Stimulated activated CD4-positive, alpha-beta T cell treated with anti-CD3 and anti-CD28 coated beads, TNF-alpha, amount 100 ng/mL, for 48 hours (primary cell): Measurements from ENCODE around the gene RPS6KA2.
"Not testable (repeated sequence)": the region's sequence is repeated elsewhere in the genome, so short reads cannot be mapped to it uniquely, and the experiment has no call there.

Experiments used
- DNase-seq, 3 donors: peaks; one replicate each; pipeline ENCODE4 v3.0.0-alpha.2; 2020; ENCODE audit warnings: low read depth in 3 of 3

The RPS6KA2 gene

GRCh38 chr6:166530211-166531095 is 96.6 kb downstream of the RPS6KA2 start:
- no peak for DNase-seq

DNA sequence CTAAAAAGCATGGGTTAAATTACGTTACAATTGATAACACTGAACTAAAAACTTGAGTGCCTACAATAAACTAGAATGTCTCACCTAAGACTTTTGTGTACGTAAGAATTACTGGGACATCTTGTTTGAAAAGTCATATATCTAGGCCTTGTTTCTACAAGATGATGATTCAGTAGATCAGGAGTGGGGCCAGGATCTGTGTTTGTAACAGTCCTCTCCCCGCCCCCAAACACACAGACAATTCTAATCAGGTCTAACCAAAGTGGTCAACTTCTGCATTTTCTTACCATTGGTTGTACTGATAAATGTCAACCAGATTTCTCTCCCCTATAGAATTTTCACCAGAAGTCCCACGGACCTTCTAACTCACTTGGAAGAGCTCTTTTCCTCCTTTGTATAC is 97.5 kb downstream of the RPS6KA2 start:
- no peak for DNase-seq

- not testable (repeated sequence) for DNase-seq
Observed at GRCh38 chr6:166529058-166529457, 98.0 kb downstream of the RPS6KA2 start.

GRCh38 chr6:166527849-166528248 is 99.2 kb downstream of the RPS6KA2 start:
- DNase-seq, result no peak

DNA sequence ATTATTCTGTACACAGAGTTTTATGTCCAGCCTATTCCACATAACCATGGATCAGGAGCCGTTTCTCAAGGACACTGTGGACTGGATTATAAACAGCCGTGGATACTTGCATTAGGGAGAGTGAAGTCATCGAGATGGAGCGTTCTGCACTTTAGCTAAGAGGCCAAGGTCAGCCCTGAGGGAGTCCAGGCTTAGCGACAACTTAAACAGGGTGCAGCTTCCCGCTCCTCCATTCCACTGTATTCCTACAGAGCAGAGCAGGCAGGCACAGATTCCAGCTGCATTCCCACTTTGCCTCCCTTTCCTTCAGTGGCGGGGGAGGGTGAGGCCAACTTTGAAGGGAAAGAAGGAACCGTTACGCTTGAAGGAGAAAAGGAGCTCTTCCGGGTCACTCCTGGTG is 100.1 kb downstream of the RPS6KA2 start:
- DNase-seq, result no peak

GRCh38 chr6:166525567-166525966 is 101.5 kb downstream of the RPS6KA2 start:
- DNase-seq, result no peak

DNA sequence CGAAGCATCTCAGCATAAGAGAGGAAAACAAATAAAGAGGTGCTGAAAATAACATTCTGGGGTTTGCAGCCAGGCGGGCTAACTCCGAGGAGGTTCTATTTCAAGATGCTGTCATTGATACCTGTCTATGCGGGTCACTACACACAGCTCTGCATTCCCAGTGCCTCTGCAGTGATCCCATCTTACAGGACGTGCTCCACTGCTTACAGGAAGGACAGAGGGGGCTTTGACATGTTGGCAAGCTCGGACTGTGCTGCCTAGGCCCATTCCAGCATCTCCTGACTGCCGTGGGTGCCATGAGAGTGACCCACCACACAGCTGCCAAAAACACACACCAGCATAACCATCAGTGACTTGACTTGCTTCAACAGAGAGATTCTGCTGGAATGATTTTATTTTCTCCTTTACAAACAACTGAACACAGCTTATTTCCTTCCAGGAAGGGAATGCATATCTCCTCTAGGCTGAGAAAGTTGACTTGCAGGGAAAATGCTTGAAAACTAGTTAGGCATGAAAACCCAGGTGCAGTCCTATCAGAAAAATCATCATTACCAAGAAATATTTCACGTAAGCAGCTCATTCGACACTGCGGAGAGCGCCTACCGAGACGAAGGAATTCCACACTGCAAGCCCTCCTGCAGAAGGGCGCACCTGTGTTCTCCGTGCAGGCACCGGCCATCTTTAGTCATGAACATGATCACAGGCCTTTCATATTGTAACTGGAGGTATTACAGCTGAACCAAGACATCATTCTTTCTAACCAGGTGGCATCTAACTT is 103.1 kb downstream of the RPS6KA2 start:
- DNase-seq, result no peak

GRCh38 chr6:166520905-166521834 is 105.9 kb downstream of the RPS6KA2 start:
- DNase-seq, result no peak

DNA sequence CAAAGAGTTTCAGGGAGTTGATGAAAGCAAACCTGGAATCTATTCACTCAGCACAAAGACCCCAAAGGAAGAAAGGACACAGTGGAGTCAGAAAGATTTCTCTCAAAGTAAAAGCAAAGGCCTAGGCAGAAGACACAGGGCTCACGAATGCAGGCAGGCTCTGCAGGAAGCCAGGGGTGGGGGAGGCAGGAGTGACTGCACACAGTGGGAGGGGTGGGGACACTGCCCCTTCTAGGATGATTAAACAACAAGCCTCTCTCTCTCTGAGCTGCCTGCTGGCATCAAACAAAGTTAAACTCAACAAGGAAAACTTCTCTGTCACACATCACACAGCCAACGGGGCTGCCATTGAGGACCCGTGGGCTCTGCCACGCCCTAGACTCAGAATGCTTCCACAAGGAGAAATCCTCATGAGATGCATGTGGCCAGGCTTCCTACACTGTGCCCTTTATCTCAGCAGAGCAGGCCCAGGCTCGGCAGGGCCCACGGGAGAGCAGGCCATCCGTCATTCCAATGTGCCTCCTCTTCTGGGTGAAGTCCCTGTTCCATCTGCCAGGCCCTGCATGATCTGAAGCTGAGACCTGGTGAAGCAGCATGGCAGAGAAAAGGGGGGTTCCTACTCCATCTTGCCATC is 110.7 kb downstream of the RPS6KA2 start:
- no peak for DNase-seq

- peak; percentile 35 to 71 (median 56) for DNase-seq
Observed at GRCh38 chr6:166515072-166515810, 111.8 kb downstream of the RPS6KA2 start.

- DNase-seq, result no peak
Observed at GRCh38 chr6:166514196-166514595, 112.9 kb downstream of the RPS6KA2 start.

GRCh38 chr6:166512567-166512966 is 114.5 kb downstream of the RPS6KA2 start:
- DNase-seq, result peak in 1 of 3 donors; percentile 8

- no peak for DNase-seq
Observed at GRCh38 chr6:166511316-166511715, 115.7 kb downstream of the RPS6KA2 start.

DNA sequence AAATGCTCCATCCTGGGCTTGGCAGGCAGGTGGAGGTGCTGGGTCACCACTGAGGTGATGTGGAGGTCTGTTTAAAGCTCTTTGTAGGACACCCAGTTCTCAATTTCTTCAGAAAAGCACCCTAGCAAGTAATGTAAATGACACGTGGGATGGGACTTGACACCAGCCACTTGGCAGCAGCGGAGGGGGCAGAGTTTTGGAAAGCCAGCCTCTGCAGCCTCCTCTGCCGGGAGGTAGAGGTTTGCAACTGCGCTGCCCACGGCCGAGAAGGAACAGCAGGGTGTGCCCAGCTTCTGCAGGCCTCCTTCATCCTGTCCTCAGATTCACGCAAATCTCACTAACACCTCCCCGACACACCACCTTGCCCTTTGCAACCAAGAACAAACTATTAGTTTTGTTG is 117.9 kb downstream of the RPS6KA2 start:
- no peak for DNase-seq

GRCh38 chr6:166508726-166509125 is 118.3 kb downstream of the RPS6KA2 start:
- DNase-seq, result no peak

DNA sequence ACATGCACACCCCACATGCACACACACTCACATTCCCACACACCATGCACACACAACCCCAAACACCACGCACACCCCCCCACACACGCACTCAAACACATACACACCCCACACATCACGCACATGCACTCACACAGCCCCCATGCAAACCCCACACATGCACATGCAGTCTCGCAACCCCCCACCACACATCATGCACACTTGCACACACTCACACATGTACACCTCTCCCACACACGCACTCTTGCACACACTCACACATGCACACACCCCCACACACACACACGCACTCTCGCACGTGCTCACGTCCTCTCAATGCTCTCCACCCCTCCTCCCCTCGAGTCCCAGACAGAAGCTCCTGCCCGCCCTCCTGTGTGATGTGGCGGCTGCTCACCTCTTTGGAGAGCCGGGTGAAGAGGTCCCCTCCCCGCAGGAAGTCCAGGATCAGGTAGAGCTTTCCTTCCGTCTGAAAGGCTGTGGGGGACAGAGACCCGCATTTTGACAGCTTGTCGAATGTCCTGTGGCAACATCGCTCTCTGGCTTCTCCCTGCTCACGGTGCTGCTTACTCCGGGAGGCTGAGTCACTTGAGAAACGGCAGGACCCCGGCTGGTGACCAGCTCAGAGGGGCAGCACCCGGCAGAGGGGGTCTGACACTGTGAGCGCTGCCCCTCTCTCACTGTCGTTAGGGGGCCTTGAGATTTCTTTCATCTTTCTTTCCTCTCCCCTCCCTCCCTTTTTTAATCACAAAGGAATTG is 119.1 kb downstream of the RPS6KA2 start:
- no peak for DNase-seq

DNA sequence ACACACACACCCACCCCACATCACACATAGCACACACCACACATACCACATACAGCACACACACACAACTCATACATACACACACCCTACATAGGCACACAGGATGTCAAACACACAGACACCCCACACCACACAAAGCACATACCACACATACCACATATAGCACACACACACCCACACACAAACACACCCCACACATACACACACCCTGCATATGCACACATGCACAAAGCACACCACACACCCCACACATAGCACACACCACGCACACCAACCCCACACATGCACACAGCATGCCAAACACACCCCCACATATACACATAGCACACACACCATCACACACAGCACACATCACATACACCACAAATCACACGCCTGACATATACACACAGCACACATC is 119.7 kb downstream of the RPS6KA2 start:
- DNase-seq, result no peak

DNA sequence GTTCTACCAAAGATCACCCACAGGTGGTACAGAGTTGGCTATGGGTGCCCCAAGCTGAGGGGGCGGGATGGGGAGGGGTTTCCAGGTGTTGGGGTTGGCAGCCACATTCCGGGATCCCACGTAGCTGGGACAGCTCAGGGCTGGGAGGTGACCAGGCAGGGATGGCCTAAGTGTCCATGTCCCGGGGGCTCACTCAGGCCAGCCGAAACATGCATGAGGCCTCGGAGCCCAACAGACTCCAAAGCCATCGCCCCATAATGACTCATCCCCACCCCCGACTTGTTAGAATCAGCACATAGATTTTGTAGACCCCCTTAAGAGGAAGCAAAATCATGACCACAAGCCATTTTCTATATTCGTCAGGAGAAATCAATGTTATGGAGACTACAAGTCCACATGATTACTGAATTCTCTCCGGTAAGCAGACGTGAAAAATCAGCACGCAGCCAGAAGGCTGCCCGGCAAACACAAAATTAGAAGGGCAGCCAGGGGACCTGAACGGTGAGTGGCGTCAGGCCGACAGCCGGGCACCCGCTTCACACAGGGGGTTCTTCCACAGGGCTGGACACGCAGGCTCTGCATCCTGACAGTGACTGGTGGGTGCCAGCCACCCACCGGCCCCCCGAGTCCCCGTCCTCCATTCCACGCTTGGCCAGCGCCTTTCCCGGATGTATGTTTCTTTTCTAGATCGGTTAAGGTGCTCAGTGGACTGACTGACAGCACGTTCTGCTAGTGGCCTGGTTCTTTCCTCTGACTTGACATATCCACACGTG is 121.7 kb downstream of the RPS6KA2 start:
- DNase-seq, result no peak

- no peak for DNase-seq
Observed at GRCh38 chr6:166504100-166504499, 123.0 kb downstream of the RPS6KA2 start.
